Measurements from ENCODE around the gene PTPRT. TPM values are rescaled to one million over a fixed set of nuclear protein-coding genes. Genes with fewer than 3 reads are reported as not detected.

PTPRT gene
- total RNA-seq, 1 donor = under 0.01 TPM

DNA sequence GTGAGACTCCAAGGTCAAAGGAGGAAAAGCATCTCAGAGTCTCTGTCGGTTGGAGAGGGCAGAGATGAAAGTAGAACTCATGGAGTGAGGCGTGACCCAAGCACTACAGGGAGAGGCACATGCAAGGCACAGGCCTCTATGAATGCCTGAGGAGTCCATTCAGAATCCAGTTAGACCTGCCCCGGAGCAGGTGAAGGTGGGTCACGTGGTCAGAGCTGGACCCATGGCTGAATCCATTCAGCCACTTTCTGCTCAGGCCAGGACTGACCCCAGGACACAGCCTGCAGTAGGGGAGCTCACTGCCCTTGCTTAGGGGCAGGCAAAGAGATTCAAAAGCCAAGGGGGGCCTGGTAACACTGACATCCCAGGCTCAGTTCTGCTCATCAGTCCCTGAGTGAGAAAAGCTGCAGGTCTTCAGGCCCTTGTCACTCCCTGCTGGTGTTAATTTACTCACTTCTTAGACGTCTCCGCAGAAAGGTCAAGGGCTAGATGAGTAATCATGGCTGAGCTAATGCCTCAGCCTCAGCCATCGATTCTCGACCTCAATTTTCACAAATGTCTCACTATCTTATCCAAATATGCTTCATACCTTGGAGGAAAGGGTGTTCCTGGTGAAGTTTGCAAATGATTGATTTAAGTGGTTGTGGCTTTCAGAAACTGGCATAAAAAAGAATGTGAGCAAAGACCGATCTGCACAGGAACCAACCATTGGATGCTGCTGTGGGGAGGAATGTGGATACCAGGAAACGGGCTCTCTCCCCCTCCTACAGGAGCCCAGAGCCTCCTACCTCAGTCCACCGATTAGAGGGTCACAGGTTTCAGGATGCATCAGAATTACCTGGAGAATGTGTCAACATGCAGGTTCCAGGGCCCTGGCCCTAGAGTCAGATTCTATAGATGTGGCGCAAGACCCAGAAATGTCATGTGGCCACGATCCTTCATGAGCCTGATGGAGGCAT, 584.4 kb downstream of the PTPRT start:
- H3K27me3 ChIP-seq (ENCODE audit: insufficient read depth, low read length) = no peaks in the 10 kb centered on the region
- H3K4me1 ChIP-seq (ENCODE audit: insufficient read depth, low read length) = no peaks in the 10 kb centered on the region
- H3K4me3 ChIP-seq (ENCODE audit: low read length) = no peak overlapping the region
- no peaks in the 10 kb centered on the region for H3K9me3 ChIP-seq (ENCODE audit: low read depth, low read length)

- H3K4me1 ChIP-seq (ENCODE audit: insufficient read depth, low read length) = no peaks in the 10 kb centered on the region
- no peak overlapping the region for H3K4me3 ChIP-seq (ENCODE audit: low read length)
- no peaks in the 10 kb centered on the region for H3K9me3 ChIP-seq (ENCODE audit: low read depth, low read length)
- no peaks in the 10 kb centered on the region for H3K27me3 ChIP-seq (ENCODE audit: insufficient read depth, low read length)
Measured at GRCh38 chr20:42603655-42604054, 586.1 kb downstream of the PTPRT start.

GRCh38 chr20:42598581-42598980, 591.1 kb downstream of the PTPRT start:
- Histone ChIP-seq H3K4me3 (ENCODE audit: low read length) (no peak overlapping the region), H3K4me1 (ENCODE audit: insufficient read depth, low read length) (no peaks in the 10 kb centered on the region), H3K9me3 (ENCODE audit: low read depth, low read length) (no peaks in the 10 kb centered on the region), H3K27me3 (ENCODE audit: insufficient read depth, low read length) (no peaks in the 10 kb centered on the region)

- H3K4me1 ChIP-seq (ENCODE audit: insufficient read depth, low read length) = no peaks in the 10 kb centered on the region
- H3K4me3 ChIP-seq (ENCODE audit: low read length) = no peak overlapping the region
- no peaks in the 10 kb centered on the region for H3K9me3 ChIP-seq (ENCODE audit: low read depth, low read length)
- no peaks in the 10 kb centered on the region for H3K27me3 ChIP-seq (ENCODE audit: insufficient read depth, low read length)
Measured at GRCh38 chr20:42595625-42596024, 594.1 kb downstream of the PTPRT start.

DNA sequence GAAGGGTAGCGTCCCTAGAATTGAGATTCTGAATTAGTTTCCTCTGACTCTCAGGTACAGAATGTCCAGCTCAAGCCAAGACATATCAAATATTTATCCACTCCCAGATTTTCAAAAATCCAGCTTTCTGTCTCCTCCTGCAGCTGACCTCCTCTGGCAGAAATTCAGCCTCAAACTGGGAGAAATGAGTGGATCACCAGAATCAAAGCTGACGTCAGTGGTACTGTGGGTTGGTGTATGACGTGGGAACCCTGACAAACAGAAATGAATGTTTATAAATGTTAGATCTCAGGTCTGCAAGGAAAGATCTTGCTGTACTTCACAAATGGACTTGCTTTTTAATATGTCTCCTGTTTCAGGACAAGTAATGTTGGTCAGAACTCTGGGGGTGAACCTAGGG, 595.0 kb downstream of the PTPRT start:
- no peaks in the 10 kb centered on the region for H3K9me3 ChIP-seq (ENCODE audit: low read depth, low read length)
- no peak overlapping the region for H3K4me3 ChIP-seq (ENCODE audit: low read length)
- no peaks in the 10 kb centered on the region for H3K27me3 ChIP-seq (ENCODE audit: insufficient read depth, low read length)
- H3K4me1 ChIP-seq (ENCODE audit: insufficient read depth, low read length) = no peaks in the 10 kb centered on the region

DNA sequence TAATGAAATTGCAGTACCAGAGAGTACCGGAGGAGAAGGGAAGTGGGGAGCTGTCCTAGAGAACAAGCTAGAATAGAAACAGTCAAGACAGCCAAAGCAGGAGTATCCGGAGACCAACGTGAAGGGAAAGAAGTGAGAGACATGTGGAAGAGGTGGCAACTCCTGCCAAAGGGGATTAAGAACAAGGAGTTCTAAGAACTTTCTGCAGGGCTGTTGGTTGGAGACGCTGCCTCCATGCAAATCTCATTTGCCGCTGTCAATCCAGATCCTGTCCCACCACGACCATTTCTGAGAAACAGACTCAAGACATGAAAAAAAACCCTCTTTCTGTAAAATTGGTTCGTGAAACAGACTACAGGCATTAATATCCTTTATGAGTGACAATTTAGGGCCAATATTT, 595.7 kb downstream of the PTPRT start:
- no peaks in the 10 kb centered on the region for H3K27me3 ChIP-seq (ENCODE audit: insufficient read depth, low read length)
- no peaks in the 10 kb centered on the region for H3K9me3 ChIP-seq (ENCODE audit: low read depth, low read length)
- no peak overlapping the region for H3K4me3 ChIP-seq (ENCODE audit: low read length)
- H3K4me1 ChIP-seq (ENCODE audit: insufficient read depth, low read length) = no peaks in the 10 kb centered on the region

DNA sequence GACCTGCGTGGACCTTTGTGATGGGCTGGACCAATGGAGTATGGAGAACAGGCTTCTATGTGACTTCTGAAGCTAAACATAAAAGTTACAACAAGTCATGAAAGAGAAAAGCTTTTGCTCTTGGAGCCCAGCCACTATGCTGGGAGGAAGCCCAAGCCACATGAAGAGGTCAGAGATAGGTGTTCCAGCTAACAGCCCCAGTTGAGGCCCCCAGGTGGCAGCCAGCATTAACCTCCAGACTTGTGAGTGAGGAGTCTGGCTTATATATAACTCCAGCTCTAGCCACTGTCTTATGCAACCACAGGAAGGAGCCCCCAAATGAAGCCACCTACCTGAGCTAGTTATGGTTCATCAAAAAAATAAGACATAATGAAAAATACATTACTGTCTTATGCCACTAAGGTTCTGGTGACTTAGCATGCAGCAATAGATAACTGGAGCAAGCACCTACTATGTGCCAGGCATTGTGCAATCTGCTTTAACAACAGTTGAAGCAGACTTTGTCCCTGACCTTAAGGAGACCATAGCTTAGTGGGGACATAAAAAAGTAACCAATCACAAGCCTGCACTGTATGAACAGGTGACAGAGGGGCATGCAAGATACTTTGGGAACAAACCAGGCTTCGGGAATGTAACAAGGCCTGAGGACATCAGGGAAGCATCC, 599.6 kb downstream of the PTPRT start:
- Histone ChIP-seq H3K9me3 (ENCODE audit: low read depth, low read length) (no peaks in the 10 kb centered on the region), H3K4me1 (ENCODE audit: insufficient read depth, low read length) (no peaks in the 10 kb centered on the region), H3K4me3 (ENCODE audit: low read length) (no peak overlapping the region), H3K27me3 (ENCODE audit: insufficient read depth, low read length) (no peaks in the 10 kb centered on the region)

GRCh38 chr20:42588847-42589246, 600.9 kb downstream of the PTPRT start:
- H3K4me3 ChIP-seq (ENCODE audit: low read length) = no peak overlapping the region

GRCh38 chr20:42587427-42587826, 602.3 kb downstream of the PTPRT start:
- Histone ChIP-seq H3K27me3 (ENCODE audit: insufficient read depth, low read length) (no peaks in the 10 kb centered on the region), H3K9me3 (ENCODE audit: low read depth, low read length) (no peaks in the 10 kb centered on the region), H3K4me3 (ENCODE audit: low read length) (no peak overlapping the region), H3K4me1 (ENCODE audit: insufficient read depth, low read length) (no peaks in the 10 kb centered on the region)

More at GRCh38 chr20:42588847-42589246, 600.9 kb downstream of the PTPRT start:
- H3K27me3 ChIP-seq (ENCODE audit: insufficient read depth, low read length) = no peaks in the 10 kb centered on the region
- no peaks in the 10 kb centered on the region for H3K4me1 ChIP-seq (ENCODE audit: insufficient read depth, low read length)
- no peaks in the 10 kb centered on the region for H3K9me3 ChIP-seq (ENCODE audit: low read depth, low read length)

DNA sequence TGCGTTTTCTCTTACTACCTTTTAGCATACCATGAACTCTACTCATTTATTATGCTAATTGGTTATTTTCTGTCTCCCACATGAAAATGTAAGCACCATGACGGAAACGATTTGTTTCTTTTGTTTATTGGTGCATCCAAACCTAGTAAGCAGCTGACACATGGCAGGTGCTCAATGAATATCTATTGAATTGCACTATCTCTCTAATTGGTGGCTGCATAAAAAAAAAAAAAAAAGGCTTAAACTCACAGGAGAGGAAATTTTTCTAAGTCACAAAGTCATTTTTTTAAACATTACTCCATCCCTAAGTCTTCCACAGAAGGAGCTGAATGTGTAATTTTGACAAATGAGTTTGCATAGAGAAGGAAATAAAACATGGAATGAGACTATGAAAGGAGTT, 608.4 kb downstream of the PTPRT start:
- H3K9me3 ChIP-seq (ENCODE audit: low read depth, low read length) = no peaks in the 10 kb centered on the region
- H3K4me1 ChIP-seq (ENCODE audit: insufficient read depth, low read length) = no peaks in the 10 kb centered on the region
- H3K4me3 ChIP-seq (ENCODE audit: low read length) = no peak overlapping the region
- no peaks in the 10 kb centered on the region for H3K27me3 ChIP-seq (ENCODE audit: insufficient read depth, low read length)

DNA sequence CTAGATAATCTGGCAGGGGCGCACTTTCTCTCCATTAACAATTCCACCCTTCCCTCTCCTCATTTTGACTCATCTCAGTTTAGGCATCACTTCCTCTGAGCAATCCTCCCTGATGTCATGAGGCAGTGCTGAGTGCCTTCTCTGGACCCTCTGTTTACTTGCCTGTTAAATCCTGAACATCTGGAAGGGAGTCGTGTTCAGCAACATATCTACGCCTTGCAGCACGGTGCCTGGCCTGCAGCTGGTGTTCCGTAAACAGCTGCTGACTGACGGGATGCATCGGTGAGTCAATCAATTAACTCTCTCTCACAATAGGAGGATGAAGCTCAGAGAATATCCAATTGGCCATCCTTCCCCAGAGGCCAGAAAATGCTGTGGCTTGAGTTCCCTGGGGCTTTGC, 613.5 kb downstream of the PTPRT start:
- Histone ChIP-seq H3K4me1 (ENCODE audit: insufficient read depth, low read length) (no peaks in the 10 kb centered on the region), H3K9me3 (ENCODE audit: low read depth, low read length) (no peaks in the 10 kb centered on the region), H3K27me3 (ENCODE audit: insufficient read depth, low read length) (no peaks in the 10 kb centered on the region), H3K4me3 (ENCODE audit: low read length) (no peak overlapping the region)

GRCh38 chr20:42572320-42573016, 617.2 kb downstream of the PTPRT start:
- H3K27me3 ChIP-seq (ENCODE audit: insufficient read depth, low read length) = no peaks in the 10 kb centered on the region

DNA sequence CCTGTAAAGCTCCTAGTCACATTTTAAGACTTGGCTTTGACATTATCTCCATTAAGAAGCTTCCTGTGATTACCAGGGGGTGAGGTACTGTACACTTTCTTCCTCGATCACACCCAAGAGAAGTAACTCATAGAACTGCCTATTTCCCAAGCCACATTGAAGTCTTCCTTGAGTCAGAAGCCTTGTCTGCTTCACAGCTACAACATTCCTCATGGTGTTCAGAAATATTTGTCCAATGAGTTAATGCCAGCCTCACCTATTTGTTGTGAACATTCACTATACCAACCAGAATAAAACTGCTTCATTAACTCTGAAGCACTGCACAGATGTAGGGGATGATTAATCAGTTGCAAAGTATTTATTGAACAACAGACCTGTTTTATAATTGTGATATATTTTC, 622.3 kb downstream of the PTPRT start:
- H3K9me3 ChIP-seq (ENCODE audit: low read depth, low read length) = no peaks in the 10 kb centered on the region
- H3K4me3 ChIP-seq (ENCODE audit: low read length) = no peak overlapping the region
- H3K27me3 ChIP-seq (ENCODE audit: insufficient read depth, low read length) = no peaks in the 10 kb centered on the region
- no peaks in the 10 kb centered on the region for H3K4me1 ChIP-seq (ENCODE audit: insufficient read depth, low read length)

More at GRCh38 chr20:42572320-42573016, 617.2 kb downstream of the PTPRT start:
- no peaks in the 10 kb centered on the region for H3K4me1 ChIP-seq (ENCODE audit: insufficient read depth, low read length)
- no peaks in the 10 kb centered on the region for H3K9me3 ChIP-seq (ENCODE audit: low read depth, low read length)
- H3K4me3 ChIP-seq (ENCODE audit: low read length) = no peak overlapping the region

- no peak overlapping the region for H3K4me3 ChIP-seq (ENCODE audit: low read length)
- no peaks in the 10 kb centered on the region for H3K27me3 ChIP-seq (ENCODE audit: insufficient read depth, low read length)
- H3K9me3 ChIP-seq (ENCODE audit: low read depth, low read length) = no peaks in the 10 kb centered on the region
- no peaks in the 10 kb centered on the region for H3K4me1 ChIP-seq (ENCODE audit: insufficient read depth, low read length)
Measured at GRCh38 chr20:42565235-42565995, 624.3 kb downstream of the PTPRT start.

All from mononuclear cell (primary cell).